Panc1 (cell line): ENCODE measurements around the gene SND1.

Source experiments
- CTCF ChIP-seq: fragments of 450-650 bp; IDR thresholded peaks from 2 replicates; pipeline ENCODE4 v1.5.1; 2017; ENCODE audit warnings: mild to moderate bottlenecking
- POLR2AphosphoS5 ChIP-seq: IDR thresholded peaks from 2 replicates; pipeline ENCODE4 v1.6.1; 2012; ENCODE audit warnings: mild to moderate bottlenecking, low read depth, low read length, moderate library complexity
- REST ChIP-seq, 2 experiments: IDR thresholded peaks; 2 replicates each; pipeline ENCODE4 v1.6.1; 2011 to 2012; ENCODE audit warnings: low read depth in 2 of 2, control low read depth in 1 of 2, low read length in 1 of 2, mild to moderate bottlenecking in 1 of 2, moderate library complexity in 1 of 2; ENCODE audit not compliant: insufficient read depth in 1 of 2
- SIN3A ChIP-seq: IDR thresholded peaks from 2 replicates; pipeline ENCODE4 v1.6.1; 2012; ENCODE audit warnings: low read depth, mild to moderate bottlenecking, low read length, moderate library complexity, borderline replicate concordance; ENCODE audit not compliant: insufficient read depth
- TCF7L2 ChIP-seq: IDR thresholded peaks from 2 replicates; pipeline ENCODE4 v1.6.1; 2011; ENCODE audit warnings: mild to moderate bottlenecking, low read depth, low read length, inconsistent platforms

GRCh38 chr7:127726476-127726875, 74.5 kb downstream of the SND1 start:
- TF ChIP-seq POLR2AphosphoS5 (no peak), CTCF (no peak), REST (IDR thresholded peaks at IDR 0.05; ENCODE audit: insufficient read depth in 1 of 2, low read depth in 2 of 2, low read length in 1 of 2) (no peak), SIN3A (no peak), TCF7L2 (no peak)
